ENCODE measurements around the gene KLHDC10.
A peak's percentile ranks its signal among the peaks of the same experiment; 100 is the strongest.
"Not testable (repeated sequence)": the region's sequence is repeated elsewhere in the genome, so short reads cannot be mapped to it uniquely, and the experiment has no call there.

The KLHDC10 gene

DNA sequence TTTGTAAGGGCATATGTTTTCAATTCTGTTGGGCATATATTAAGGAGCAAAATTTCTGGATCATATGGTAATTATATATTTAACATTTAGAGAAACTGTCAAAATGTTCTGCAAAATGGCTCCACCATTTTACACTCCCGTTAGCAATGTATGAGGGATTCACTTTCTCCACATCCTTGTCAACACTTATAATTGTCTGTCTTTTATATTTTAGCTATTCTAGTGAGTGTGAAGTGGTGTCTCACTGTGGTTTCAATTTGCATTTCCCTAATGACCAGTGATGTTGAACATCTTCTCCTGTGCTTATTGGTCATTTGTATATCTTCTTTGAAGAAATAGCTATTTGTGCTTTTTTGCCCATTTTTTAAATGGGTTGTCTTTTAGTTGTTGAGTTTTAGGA, 8.1 kb upstream of the KLHDC10 start:
- no peaks in the 10 kb centered on the region for H3K4me1 ChIP-seq (ENCODE audit: control insufficient read depth, insufficient read depth, low read length)
- H3K4me3 ChIP-seq (ENCODE audit: low read length), result no peak overlapping the region
- H3K27ac ChIP-seq (ENCODE audit: low read depth, low read length), result no peak overlapping the region
- H3K36me3 ChIP-seq (ENCODE audit: control insufficient read depth, insufficient read depth, low read length), result no peaks in the 10 kb centered on the region
- H3K27me3 ChIP-seq (ENCODE audit: control insufficient read depth, insufficient read depth, low read length), result no peaks in the 10 kb centered on the region
- no peak overlapping the region for H3K9ac ChIP-seq (ENCODE audit: low read length)

DNA sequence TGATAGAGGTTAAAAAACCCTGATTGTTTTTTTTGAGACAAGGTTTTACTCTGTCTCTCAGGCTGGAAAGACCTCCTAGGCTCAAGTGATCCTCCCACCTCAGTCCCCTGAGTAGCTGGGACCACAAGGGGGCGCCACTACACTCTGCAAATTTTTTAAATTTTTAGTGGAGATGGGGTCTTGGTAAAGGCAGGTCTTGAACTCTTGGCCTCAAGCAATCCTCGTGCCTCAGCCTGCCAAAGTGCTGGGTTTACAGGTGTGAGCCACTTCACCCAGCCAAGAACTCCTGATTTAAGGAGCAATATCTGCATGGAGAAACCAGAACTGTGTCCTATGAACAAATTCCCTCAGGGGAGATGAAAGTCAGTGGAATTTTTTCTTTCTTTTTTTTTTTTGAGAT, 7.3 kb upstream of the KLHDC10 start:
- Histone ChIP-seq H3K9ac (ENCODE audit: low read length) (no peak overlapping the region), H3K27ac (ENCODE audit: low read depth, low read length) (no peak overlapping the region), H3K4me3 (ENCODE audit: low read length) (no peak overlapping the region), H3K27me3 (ENCODE audit: control insufficient read depth, insufficient read depth, low read length) (no peaks in the 10 kb centered on the region), H3K4me1 (ENCODE audit: control insufficient read depth, insufficient read depth, low read length) (no peaks in the 10 kb centered on the region), H3K36me3 (ENCODE audit: control insufficient read depth, insufficient read depth, low read length) (no peaks in the 10 kb centered on the region)

DNA sequence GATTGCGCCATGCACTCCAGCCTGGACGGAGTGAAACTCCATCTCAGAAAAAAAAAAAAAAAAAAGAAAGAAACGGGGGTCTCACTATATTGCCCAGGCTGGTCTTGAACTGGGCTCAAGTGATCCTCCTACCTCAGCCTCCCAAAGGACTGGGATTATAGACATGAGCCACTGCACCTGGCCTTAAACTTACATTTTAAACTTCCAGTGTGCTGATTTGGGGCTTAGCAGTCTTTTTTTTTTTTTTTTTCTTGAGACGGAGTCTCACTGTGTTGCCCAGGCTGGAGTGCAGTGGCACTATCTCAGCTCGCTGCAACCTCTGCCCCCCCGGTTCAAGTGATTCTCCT, 5.8 kb upstream of the KLHDC10 start:
- not testable (repeated sequence) for H3K4me1 ChIP-seq (ENCODE audit: control insufficient read depth, insufficient read depth, low read length); H3K4me3 ChIP-seq (ENCODE audit: low read length); H3K27me3 ChIP-seq (ENCODE audit: control insufficient read depth, insufficient read depth, low read length); H3K36me3 ChIP-seq (ENCODE audit: control insufficient read depth, insufficient read depth, low read length); H3K9ac ChIP-seq (ENCODE audit: low read length); H3K27ac ChIP-seq (ENCODE audit: low read depth, low read length)

GRCh38 chr7:130065500-130066152, 4.7 kb upstream of the KLHDC10 start:
- H3K27me3 ChIP-seq (ENCODE audit: control insufficient read depth, insufficient read depth, low read length), result no peaks in the 10 kb centered on the region
- H3K4me3 ChIP-seq (ENCODE audit: low read length), result no peak overlapping the region
- H3K9ac ChIP-seq (ENCODE audit: low read length), result no peak overlapping the region
- H3K27ac ChIP-seq (ENCODE audit: low read depth, low read length), result no peak overlapping the region
- H3K4me1 ChIP-seq (ENCODE audit: control insufficient read depth, insufficient read depth, low read length), result no peaks in the 10 kb centered on the region
- no peaks in the 10 kb centered on the region for H3K36me3 ChIP-seq (ENCODE audit: control insufficient read depth, insufficient read depth, low read length)

GRCh38 chr7:130069179-130069977, 956 bp upstream of the KLHDC10 start:
- Histone ChIP-seq H3K4me3 (ENCODE audit: low read length) (peak overlapping the region; percentile 81), H3K36me3 (ENCODE audit: control insufficient read depth, insufficient read depth, low read length) (no peaks in the 10 kb centered on the region)

DNA sequence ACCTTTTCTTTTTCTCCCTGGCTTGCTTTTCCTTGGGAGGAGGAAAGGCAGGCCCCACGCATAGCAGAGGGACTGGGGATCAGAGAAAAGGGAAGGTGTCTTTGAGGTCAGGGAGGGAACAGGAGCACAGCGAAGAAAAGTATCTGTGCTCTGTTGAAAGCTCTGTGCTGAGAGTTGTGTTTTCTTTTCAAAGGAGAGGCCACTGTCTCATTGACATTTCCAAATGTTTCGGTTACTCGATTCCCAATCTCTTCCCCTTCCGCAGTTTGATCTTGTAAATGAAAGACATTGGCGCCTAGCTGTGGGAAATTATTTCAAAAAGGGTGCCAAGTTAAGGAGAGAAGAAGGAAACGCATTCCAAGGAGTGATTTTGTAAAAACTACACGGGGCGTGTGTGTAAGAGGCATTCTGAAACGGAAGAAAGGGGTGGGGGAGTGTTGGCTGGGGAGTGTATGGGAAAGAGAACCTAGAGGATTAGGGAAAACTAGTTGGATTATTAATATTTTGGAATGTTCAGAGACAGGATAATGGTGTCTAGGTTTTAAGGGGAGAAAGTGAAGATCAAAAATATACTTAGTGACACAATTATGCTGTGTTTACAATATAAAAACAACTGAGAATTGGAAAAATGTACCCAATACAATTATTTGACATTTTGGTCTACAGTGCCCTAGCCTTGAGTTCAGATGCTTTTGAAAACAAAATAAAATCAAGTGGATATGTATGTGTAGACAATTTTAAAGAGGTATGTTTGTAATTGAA, 708 bp downstream of the KLHDC10 start:
- Histone ChIP-seq H3K4me3 (ENCODE audit: low read length) (peak overlapping the region; percentile 91), H3K27ac (ENCODE audit: low read depth, low read length) (peak overlapping the region; percentile 65), H3K36me3 (ENCODE audit: control insufficient read depth, insufficient read depth, low read length) (no peaks in the 10 kb centered on the region), H3K27me3 (ENCODE audit: control insufficient read depth, insufficient read depth, low read length) (no peaks in the 10 kb centered on the region), H3K9ac (ENCODE audit: low read length) (peak overlapping the region; percentile 51), H3K4me1 (ENCODE audit: control insufficient read depth, insufficient read depth, low read length) (peaks cover 11% of the 10 kb centered on the region)

More at GRCh38 chr7:130069179-130069977, 956 bp upstream of the KLHDC10 start:
- Histone ChIP-seq H3K4me1 (ENCODE audit: control insufficient read depth, insufficient read depth, low read length) (peaks cover 11% of the 10 kb centered on the region), H3K27ac (ENCODE audit: low read depth, low read length) (peak overlapping the region; percentile 78), H3K27me3 (ENCODE audit: control insufficient read depth, insufficient read depth, low read length) (no peaks in the 10 kb centered on the region), H3K9ac (ENCODE audit: low read length) (no peak overlapping the region)

GRCh38 chr7:130071701-130072622, 1.6 kb downstream of the KLHDC10 start:
- no peak overlapping the region for H3K27ac ChIP-seq (ENCODE audit: low read depth, low read length)

GRCh38 chr7:130079846-130080394, 9.6 kb downstream of the KLHDC10 start:
- no peak overlapping the region for H3K4me3 ChIP-seq (ENCODE audit: low read length)
- no peak overlapping the region for H3K9ac ChIP-seq (ENCODE audit: low read length)
- H3K4me1 ChIP-seq (ENCODE audit: control insufficient read depth, insufficient read depth, low read length), result no peaks in the 10 kb centered on the region
- H3K36me3 ChIP-seq (ENCODE audit: control insufficient read depth, insufficient read depth, low read length), result no peaks in the 10 kb centered on the region
- no peaks in the 10 kb centered on the region for H3K27me3 ChIP-seq (ENCODE audit: control insufficient read depth, insufficient read depth, low read length)
- no peak overlapping the region for H3K27ac ChIP-seq (ENCODE audit: low read depth, low read length)

More at GRCh38 chr7:130071701-130072622, 1.6 kb downstream of the KLHDC10 start:
- Histone ChIP-seq H3K9ac (ENCODE audit: low read length) (no peak overlapping the region), H3K36me3 (ENCODE audit: control insufficient read depth, insufficient read depth, low read length) (no peaks in the 10 kb centered on the region), H3K4me3 (ENCODE audit: low read length) (peak overlapping the region; percentile 40), H3K27me3 (ENCODE audit: control insufficient read depth, insufficient read depth, low read length) (no peaks in the 10 kb centered on the region), H3K4me1 (ENCODE audit: control insufficient read depth, insufficient read depth, low read length) (peaks cover 11% of the 10 kb centered on the region)

DNA sequence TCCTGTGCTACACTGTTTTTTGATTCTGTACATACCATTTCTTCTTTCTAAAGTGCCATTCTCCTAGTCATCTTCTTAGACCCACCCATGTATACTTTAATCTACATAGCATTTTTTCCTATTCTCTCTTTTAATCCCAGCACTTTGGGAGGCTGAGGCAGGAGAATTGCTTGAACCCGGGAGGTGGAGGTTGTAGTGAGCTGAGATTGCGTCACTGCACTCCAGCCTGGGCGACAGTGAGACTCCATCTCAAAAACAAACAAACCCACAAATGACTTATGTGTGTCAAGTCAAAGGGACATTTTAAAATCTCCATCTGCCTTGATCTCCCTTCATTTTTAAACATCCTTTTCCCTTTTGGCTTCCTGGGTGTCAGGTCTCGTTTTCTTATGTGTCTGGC, 13.2 kb downstream of the KLHDC10 start:
- not testable (repeated sequence) for H3K27ac ChIP-seq (ENCODE audit: low read depth, low read length); H3K4me1 ChIP-seq (ENCODE audit: control insufficient read depth, insufficient read depth, low read length); H3K36me3 ChIP-seq (ENCODE audit: control insufficient read depth, insufficient read depth, low read length)

GRCh38 chr7:130084037-130084875, 13.9 kb downstream of the KLHDC10 start:
- Histone ChIP-seq H3K4me3 (ENCODE audit: low read length) (no peak overlapping the region), H3K27ac (ENCODE audit: low read depth, low read length) (no peak overlapping the region), H3K9ac (ENCODE audit: low read length) (no peak overlapping the region), H3K36me3 (ENCODE audit: control insufficient read depth, insufficient read depth, low read length) (no peaks in the 10 kb centered on the region), H3K4me1 (ENCODE audit: control insufficient read depth, insufficient read depth, low read length) (no peaks in the 10 kb centered on the region), H3K27me3 (ENCODE audit: control insufficient read depth, insufficient read depth, low read length) (no peaks in the 10 kb centered on the region)

More for the DNA sequence above, 13.2 kb downstream of the KLHDC10 start:
- not testable (repeated sequence) for H3K4me3 ChIP-seq (ENCODE audit: low read length); H3K9ac ChIP-seq (ENCODE audit: low read length); H3K27me3 ChIP-seq (ENCODE audit: control insufficient read depth, insufficient read depth, low read length)

- H3K36me3 ChIP-seq (ENCODE audit: control insufficient read depth, insufficient read depth, low read length), result not testable (repeated sequence)
These were observed 14.9 kb downstream of the KLHDC10 start for GRCh38 chr7:130085235-130085634.

More at GRCh38 chr7:130085235-130085634, 14.9 kb downstream of the KLHDC10 start:
- not testable (repeated sequence) for H3K4me3 ChIP-seq (ENCODE audit: low read length); H3K9ac ChIP-seq (ENCODE audit: low read length); H3K27ac ChIP-seq (ENCODE audit: low read depth, low read length); H3K27me3 ChIP-seq (ENCODE audit: control insufficient read depth, insufficient read depth, low read length); H3K4me1 ChIP-seq (ENCODE audit: control insufficient read depth, insufficient read depth, low read length)
